Activated T-helper 2 cell treated with anti-CD3 and anti-CD28 coated beads, Interferon-gamma antibody, Interleukin-2, Interleukin-4, amounts not matched to agents 10 μg/mL and 5 μg/mL and 100 μg/mL, durations not matched to agents 14 hours and 24 hours and 36 hours (primary cell): Measurements from ENCODE around the gene DLG2. TPM values are rescaled to one million over a fixed set of nuclear protein-coding genes. Genes with fewer than 3 reads are reported as not detected.

Experiments
- DNase-seq: peaks from one replicate; pipeline ENCODE4 v3.0.0; 2021; ENCODE audit warnings: low spot score
- H3K27ac Mint-ChIP-seq: one replicate; pipeline ENCODE4 v1.8.0; 2021; ENCODE audit warnings: mixed read lengths
- H3K27me3 Mint-ChIP-seq: one replicate; pipeline ENCODE4 v1.8.0; 2021; ENCODE audit warnings: low read depth, mixed read lengths
- H3K36me3 Mint-ChIP-seq: one replicate; pipeline ENCODE4 v1.8.0; 2021; ENCODE audit warnings: low read depth, mixed read lengths
- H3K4me1 Mint-ChIP-seq: one replicate; pipeline ENCODE4 v1.8.0; 2021; ENCODE audit warnings: low read depth, mixed read lengths
- H3K4me3 Mint-ChIP-seq: one replicate; pipeline ENCODE4 v1.8.0; 2021; ENCODE audit warnings: low read depth, mild to moderate bottlenecking, moderate library complexity, mixed read lengths
- H3K9me3 Mint-ChIP-seq: one replicate; pipeline ENCODE4 v1.8.0; 2021; ENCODE audit warnings: mixed read lengths
- intact Hi-C: fragments of 100-400 bp; cut with micrococcal nuclease; formaldehyde crosslinking; loops from one replicate; pipeline ENCODE4 v1.15.1; 2023
- total RNA-seq: library from RNA; stranded (reverse); gene quantifications from 2 replicates; pipeline ENCODE4 v1.2.3, GENCODE V29; 2022

Gene DLG2
- total RNA-seq, 1 donor from 2014 or later: 1.8 TPM

- intact Hi-C loops: no loop called here
- Mint-ChIP-seq H3K9me3 (peaks cover 13% of the 10 kb centered on the region), H3K27me3 (no peaks in the 10 kb centered on the region), H3K27ac (no peak overlapping the region), H3K36me3 (no peaks in the 10 kb centered on the region), H3K4me3 (no peak overlapping the region), H3K4me1 (no peaks in the 10 kb centered on the region)
- DNase-seq: no peak
Measured at GRCh38 chr11:84236436-84236835, 1390.7 kb downstream of the DLG2 start.

- H3K36me3 Mint-ChIP-seq: no peaks in the 10 kb centered on the region
- intact Hi-C loops: no loop called here
- H3K27ac Mint-ChIP-seq: no peak overlapping the region
- no peaks in the 10 kb centered on the region for H3K4me1 Mint-ChIP-seq
- no peak overlapping the region for H3K4me3 Mint-ChIP-seq
- no peaks in the 10 kb centered on the region for H3K27me3 Mint-ChIP-seq
- peaks cover 12% of the 10 kb centered on the region for H3K9me3 Mint-ChIP-seq
- DNase-seq: no peak
Measured at GRCh38 chr11:84234462-84235202, 1392.5 kb downstream of the DLG2 start.

GRCh38 chr11:84234011-84234410 lies 1393.1 kb downstream of the DLG2 start:
- no peaks in the 10 kb centered on the region for H3K36me3 Mint-ChIP-seq
- H3K27ac Mint-ChIP-seq: no peak overlapping the region
- intact Hi-C loops: no loop called here
- H3K27me3 Mint-ChIP-seq: no peaks in the 10 kb centered on the region
- H3K9me3 Mint-ChIP-seq: peaks cover 12% of the 10 kb centered on the region
- no peaks in the 10 kb centered on the region for H3K4me1 Mint-ChIP-seq
- no peak overlapping the region for H3K4me3 Mint-ChIP-seq
- DNase-seq: no peak

GRCh38 chr11:84232511-84232910 lies 1394.6 kb downstream of the DLG2 start:
- Mint-ChIP-seq H3K27ac (no peak overlapping the region), H3K4me1 (no peaks in the 10 kb centered on the region), H3K4me3 (no peak overlapping the region), H3K27me3 (no peaks in the 10 kb centered on the region), H3K36me3 (no peaks in the 10 kb centered on the region), H3K9me3 (peaks cover 17% of the 10 kb centered on the region)
- intact Hi-C loops: no loop called here
- no peak for DNase-seq

GRCh38 chr11:84230402-84230801 lies 1396.7 kb downstream of the DLG2 start:
- Mint-ChIP-seq H3K4me1 (no peaks in the 10 kb centered on the region), H3K4me3 (no peak overlapping the region), H3K27me3 (no peaks in the 10 kb centered on the region), H3K27ac (no peak overlapping the region), H3K36me3 (no peaks in the 10 kb centered on the region), H3K9me3 (peaks cover 15% of the 10 kb centered on the region)
- intact Hi-C loops: no loop called here
- DNase-seq: no peak

GRCh38 chr11:84227970-84228665 lies 1399.0 kb downstream of the DLG2 start:
- no peaks in the 10 kb centered on the region for H3K4me1 Mint-ChIP-seq
- intact Hi-C loops: no loop called here
- no peak for DNase-seq

GRCh38 chr11:84224042-84224441 lies 1403.1 kb downstream of the DLG2 start:
- H3K4me1 Mint-ChIP-seq: no peaks in the 10 kb centered on the region
- no peaks in the 10 kb centered on the region for H3K36me3 Mint-ChIP-seq
- peaks cover 24% of the 10 kb centered on the region for H3K9me3 Mint-ChIP-seq
- DNase-seq: no peak
- H3K4me3 Mint-ChIP-seq: no peak overlapping the region
- no peak overlapping the region for H3K27ac Mint-ChIP-seq
- intact Hi-C loops: no loop called here
- H3K27me3 Mint-ChIP-seq: no peaks in the 10 kb centered on the region

More at GRCh38 chr11:84227970-84228665, 1399.0 kb downstream of the DLG2 start:
- Mint-ChIP-seq H3K9me3 (peaks cover 22% of the 10 kb centered on the region), H3K36me3 (no peaks in the 10 kb centered on the region), H3K27me3 (no peaks in the 10 kb centered on the region), H3K27ac (no peak overlapping the region), H3K4me3 (no peak overlapping the region)

- no peak overlapping the region for H3K4me3 Mint-ChIP-seq
- no peaks in the 10 kb centered on the region for H3K4me1 Mint-ChIP-seq
- peaks cover 20% of the 10 kb centered on the region for H3K9me3 Mint-ChIP-seq
- H3K36me3 Mint-ChIP-seq: no peaks in the 10 kb centered on the region
- intact Hi-C loops: no loop called here
- no peaks in the 10 kb centered on the region for H3K27me3 Mint-ChIP-seq
- no peak for DNase-seq
- H3K27ac Mint-ChIP-seq: no peak overlapping the region
Measured at GRCh38 chr11:84218318-84218717, 1408.8 kb downstream of the DLG2 start.

GRCh38 chr11:84215672-84216071 lies 1411.5 kb downstream of the DLG2 start:
- intact Hi-C loops: no loop called here

GRCh38 chr11:84214557-84214956 lies 1412.6 kb downstream of the DLG2 start:
- H3K27ac Mint-ChIP-seq: no peak overlapping the region
- intact Hi-C loops: no loop called here
- H3K4me3 Mint-ChIP-seq: no peak overlapping the region
- peaks cover 19% of the 10 kb centered on the region for H3K9me3 Mint-ChIP-seq
- DNase-seq: no peak
- H3K36me3 Mint-ChIP-seq: no peaks in the 10 kb centered on the region
- no peaks in the 10 kb centered on the region for H3K27me3 Mint-ChIP-seq
- H3K4me1 Mint-ChIP-seq: no peaks in the 10 kb centered on the region

More at GRCh38 chr11:84215672-84216071, 1411.5 kb downstream of the DLG2 start:
- peaks cover 25% of the 10 kb centered on the region for H3K9me3 Mint-ChIP-seq
- H3K27me3 Mint-ChIP-seq: no peaks in the 10 kb centered on the region
- H3K4me1 Mint-ChIP-seq: no peaks in the 10 kb centered on the region
- H3K36me3 Mint-ChIP-seq: no peaks in the 10 kb centered on the region
- no peak overlapping the region for H3K4me3 Mint-ChIP-seq
- H3K27ac Mint-ChIP-seq: no peak overlapping the region
- no peak for DNase-seq

- intact Hi-C loops: no loop called here
- Mint-ChIP-seq H3K9me3 (peaks cover 15% of the 10 kb centered on the region), H3K4me3 (no peak overlapping the region), H3K4me1 (no peaks in the 10 kb centered on the region), H3K36me3 (no peaks in the 10 kb centered on the region), H3K27ac (no peak overlapping the region), H3K27me3 (no peaks in the 10 kb centered on the region)
- no peak for DNase-seq
Measured at GRCh38 chr11:84212468-84213390, 1414.4 kb downstream of the DLG2 start.

- no peaks in the 10 kb centered on the region for H3K36me3 Mint-ChIP-seq
- intact Hi-C loops: no loop called here
- no peak overlapping the region for H3K4me3 Mint-ChIP-seq
- peaks cover 10% of the 10 kb centered on the region for H3K9me3 Mint-ChIP-seq
- no peak overlapping the region for H3K27ac Mint-ChIP-seq
- DNase-seq: no peak
- H3K27me3 Mint-ChIP-seq: no peaks in the 10 kb centered on the region
- no peaks in the 10 kb centered on the region for H3K4me1 Mint-ChIP-seq
Measured at GRCh38 chr11:84211896-84212295, 1415.2 kb downstream of the DLG2 start.
